GM13976 (cell line): ENCODE measurements around the gene CIB1.

ENCODE experiments used
- DNase-seq: peaks from one replicate; pipeline ENCODE4 v3.0.0; 2012; ENCODE audit warnings: low spot score
- CTCF ChIP-seq: IDR thresholded peaks from 2 replicates; pipeline ENCODE4 v1.5.1; 2012; ENCODE audit warnings: borderline replicate concordance, mild to moderate bottlenecking; ENCODE audit not compliant: insufficient read depth; ENCODE audit errors: extremely low read depth, missing control alignments, control extremely low read depth
- in situ Hi-C: fragments of 300-500 bp; cut with MboI; formaldehyde crosslinking; loops from one replicate; pipeline ENCODE4 v1.12.0; 2022; ENCODE audit warnings: low sequenced_read_pairs, mixed read lengths, inconsistent platforms; ENCODE audit not compliant: unreplicated experiment

Gene CIB1

GRCh38 chr15:90257776-90258175 is 24.0 kb upstream of the CIB1 start:
- no peak for TF ChIP-seq CTCF
- DNase-seq: no peak
- in situ Hi-C loops: no loop called here

- TF ChIP-seq CTCF: no peak
- peak; percentile 79 for DNase-seq
- in situ Hi-C loops: no loop called here
Observed at GRCh38 chr15:90249203-90249863, 15.6 kb upstream of the CIB1 start, which contains the start of gene TTLL13. TTLL13 (plus strand) TSS chr15:90249556; CDS start chr15:90250631, 1,075 bp downstream.

GRCh38 chr15:90248789-90249202 is 15.1 kb upstream of the CIB1 start:
- TF ChIP-seq CTCF: no peak
- in situ Hi-C loops: no loop called here
- DNase-seq: no peak

GRCh38 chr15:90243943-90244639 is 10.3 kb upstream of the CIB1 start:
- no peak for DNase-seq
- in situ Hi-C loops: no loop called here
- no peak for TF ChIP-seq CTCF

- no peak for DNase-seq
- no peak for TF ChIP-seq CTCF
- in situ Hi-C loops: no loop called here
Observed at GRCh38 chr15:90241343-90242192, 7.8 kb upstream of the CIB1 start.

GRCh38 chr15:90240856-90241255 is 7.1 kb upstream of the CIB1 start:
- in situ Hi-C loops: no loop called here
- no peak for TF ChIP-seq CTCF

More at GRCh38 chr15:90240856-90241255, 7.1 kb upstream of the CIB1 start:
- DNase-seq: no peak
